Suppressor macrophage treated with lipopolysaccharide for 4 hours (primary cell): ENCODE data around the gene POLR1C.

Source experiments
- DNase-seq: peaks from one replicate; pipeline ENCODE4 v3.0.0-alpha.2; 2020

The POLR1C gene, protein sequence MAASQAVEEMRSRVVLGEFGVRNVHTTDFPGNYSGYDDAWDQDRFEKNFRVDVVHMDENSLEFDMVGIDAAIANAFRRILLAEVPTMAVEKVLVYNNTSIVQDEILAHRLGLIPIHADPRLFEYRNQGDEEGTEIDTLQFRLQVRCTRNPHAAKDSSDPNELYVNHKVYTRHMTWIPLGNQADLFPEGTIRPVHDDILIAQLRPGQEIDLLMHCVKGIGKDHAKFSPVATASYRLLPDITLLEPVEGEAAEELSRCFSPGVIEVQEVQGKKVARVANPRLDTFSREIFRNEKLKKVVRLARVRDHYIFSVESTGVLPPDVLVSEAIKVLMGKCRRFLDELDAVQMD

GRCh38 chr6:43516697-43517504 is at the start of gene POLR1C, which contains the start of gene YIPF3:
Gene POLR1C (plus strand): TSS chr6:43517089. CDS start chr6:43517110, 21 bp downstream.
Gene YIPF3 (minus strand): TSS chr6:43516926. CDS start chr6:43516807, 119 bp downstream.
- peak; percentile 100 for DNase-seq

DNA sequence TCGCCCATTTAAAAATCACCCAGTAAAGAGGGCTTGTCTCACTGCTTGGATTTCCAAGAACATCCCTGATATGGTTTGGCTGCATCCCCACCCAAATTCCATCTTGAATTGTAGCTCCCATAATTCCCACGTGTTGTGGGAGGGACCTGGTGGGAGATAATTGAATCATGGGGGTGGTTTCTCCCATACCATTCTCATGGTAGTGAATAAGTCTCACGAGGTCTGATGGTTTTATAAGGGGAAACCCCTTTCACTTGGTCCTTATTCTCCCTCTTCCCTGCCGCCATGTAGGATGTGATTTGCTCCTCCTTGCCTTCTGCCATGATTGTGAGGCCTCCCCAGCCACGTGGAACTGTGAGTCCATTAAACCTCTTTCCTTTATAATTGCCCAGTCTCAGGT is 49.6 kb upstream of the POLR1C start:
- DNase-seq, result peak; percentile 20

DNA sequence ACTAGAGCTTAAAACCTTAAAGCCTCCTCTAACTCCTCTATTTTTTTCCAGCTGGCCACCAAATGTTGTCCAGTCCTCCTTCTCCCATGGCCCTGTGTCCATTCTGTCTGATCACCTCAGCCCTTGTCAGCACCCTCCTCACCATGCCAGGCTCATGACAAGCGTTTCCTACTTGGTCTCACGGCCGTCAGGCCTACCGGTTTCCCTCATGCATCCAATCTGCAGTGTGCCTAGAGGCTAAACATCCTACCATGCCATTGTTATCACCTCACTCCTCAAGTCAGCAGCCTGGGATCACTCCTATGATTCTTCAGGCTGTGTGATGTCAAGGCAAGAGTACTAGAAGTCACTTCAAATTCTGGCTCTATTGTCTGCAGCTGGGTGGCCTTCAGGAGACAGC is 49.1 kb upstream of the POLR1C start:
- DNase-seq, result no peak

GRCh38 chr6:43468240-43468639 is 48.6 kb upstream of the POLR1C start:
- DNase-seq, result no peak

DNA sequence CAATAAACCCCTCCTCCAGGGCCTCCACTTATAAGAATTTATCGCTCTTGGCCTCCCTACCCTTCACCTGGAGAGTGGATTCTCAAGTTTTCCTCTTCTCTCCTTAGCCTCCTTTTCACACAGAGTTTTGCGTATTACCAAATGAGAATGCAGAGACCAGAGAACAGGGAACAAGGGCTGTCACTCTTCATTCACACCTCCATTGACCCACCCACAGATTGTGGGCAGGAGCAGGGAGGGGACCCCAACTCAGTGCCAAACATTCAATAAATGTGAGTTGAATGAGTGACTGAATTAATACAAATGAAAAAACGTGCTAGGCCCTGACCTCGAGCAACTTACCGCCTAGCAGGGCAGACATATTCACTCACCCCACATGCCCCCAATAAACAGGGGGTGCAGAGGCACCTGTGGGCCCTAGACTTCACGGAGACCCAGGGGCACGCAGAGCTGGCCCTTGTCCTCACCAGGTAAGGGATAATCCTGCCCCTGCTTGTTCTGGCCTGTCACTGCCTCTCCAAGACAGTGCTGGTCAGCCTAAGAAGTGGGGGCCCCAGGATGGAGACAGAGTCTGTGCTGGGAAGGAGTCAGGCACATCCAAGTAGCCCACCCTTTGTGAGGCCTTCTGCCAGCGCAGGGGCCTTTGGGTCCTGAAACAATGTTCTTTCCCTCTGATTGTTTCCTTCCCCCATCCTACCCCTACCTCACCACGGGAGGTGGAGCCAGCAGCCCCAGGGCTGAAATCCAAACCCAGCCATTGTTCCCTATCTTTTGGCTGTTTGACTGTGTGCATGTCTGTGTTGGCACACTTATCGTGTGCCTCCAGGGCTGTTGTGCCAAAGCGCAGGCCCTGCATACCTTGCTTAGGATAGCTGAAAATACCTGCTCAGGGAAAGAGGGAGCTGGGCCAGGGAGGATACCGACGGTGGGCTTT is 47.9 kb upstream of the POLR1C start:
- no peak for DNase-seq

DNA sequence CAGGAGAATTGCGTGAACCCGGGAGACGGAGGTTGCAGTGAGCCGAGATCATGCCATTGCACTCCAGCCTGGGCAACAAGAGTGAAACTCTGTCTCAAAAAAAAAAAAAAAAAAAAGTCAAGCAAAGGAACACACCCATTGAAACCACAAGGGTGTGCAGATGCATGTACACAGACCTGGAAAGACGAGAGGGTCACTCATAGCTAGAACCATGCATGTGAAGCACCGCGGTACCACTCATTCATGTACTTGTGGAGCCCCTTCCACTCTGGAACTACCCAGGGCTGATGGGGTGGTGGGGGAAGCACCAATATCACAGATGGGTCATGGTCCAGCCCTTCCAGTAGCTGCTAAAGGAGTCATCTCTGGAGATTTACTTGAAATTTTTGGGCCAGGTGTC is 46.9 kb upstream of the POLR1C start:
- DNase-seq, result no peak

DNA sequence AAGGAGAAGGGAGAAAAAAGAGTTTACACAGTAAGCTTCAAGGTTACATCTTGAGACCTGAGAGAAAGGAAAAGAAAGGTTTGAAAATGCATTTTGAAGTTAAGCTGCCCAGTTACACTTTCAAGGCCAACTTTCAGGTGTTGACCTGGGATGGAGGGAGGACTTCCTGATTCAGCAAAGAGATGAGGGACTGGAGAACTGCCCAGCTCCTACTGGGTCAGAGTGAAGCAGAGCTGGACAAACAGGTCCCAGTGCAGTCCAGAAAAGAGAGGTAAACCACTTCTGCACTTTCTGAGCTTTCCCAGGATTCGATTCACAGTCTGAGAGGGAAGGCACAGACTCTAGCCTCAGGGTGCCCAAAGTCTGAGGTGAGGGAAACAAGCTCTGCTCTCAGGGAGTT is 45.5 kb upstream of the POLR1C start:
- no peak for DNase-seq

DNA sequence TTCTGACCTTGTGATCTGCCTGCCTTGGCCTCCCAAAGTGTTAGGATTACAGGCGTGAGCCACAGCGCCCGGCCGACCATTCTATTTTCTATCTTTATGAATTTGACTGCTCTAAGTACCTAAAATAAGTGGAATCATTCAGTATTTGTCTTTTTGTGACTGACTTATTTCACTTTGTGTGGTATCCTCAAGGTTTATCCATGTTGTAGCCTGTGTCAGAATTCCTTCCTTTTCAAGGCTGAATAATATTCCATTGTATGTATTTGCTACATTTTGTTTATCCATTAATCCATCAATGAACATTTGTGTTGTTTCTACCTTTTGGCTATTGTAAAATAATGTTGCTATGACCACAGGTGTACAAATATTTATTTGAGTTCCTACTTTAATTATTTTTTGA is 44.4 kb upstream of the POLR1C start:
- no peak for DNase-seq

- no peak for DNase-seq
These were observed 41.4 kb upstream of the POLR1C start for GRCh38 chr6:43475516-43475915.

GRCh38 chr6:43476746-43477145 is 40.1 kb upstream of the POLR1C start:
- no peak for DNase-seq

GRCh38 chr6:43477235-43478007 is 39.5 kb upstream of the POLR1C start, which contains the start of gene TJAP1:
Gene TJAP1 (plus strand): TSS chr6:43477570. CDS start chr6:43499002, 21,432 bp downstream.
- peak; percentile 91 for DNase-seq

DNA sequence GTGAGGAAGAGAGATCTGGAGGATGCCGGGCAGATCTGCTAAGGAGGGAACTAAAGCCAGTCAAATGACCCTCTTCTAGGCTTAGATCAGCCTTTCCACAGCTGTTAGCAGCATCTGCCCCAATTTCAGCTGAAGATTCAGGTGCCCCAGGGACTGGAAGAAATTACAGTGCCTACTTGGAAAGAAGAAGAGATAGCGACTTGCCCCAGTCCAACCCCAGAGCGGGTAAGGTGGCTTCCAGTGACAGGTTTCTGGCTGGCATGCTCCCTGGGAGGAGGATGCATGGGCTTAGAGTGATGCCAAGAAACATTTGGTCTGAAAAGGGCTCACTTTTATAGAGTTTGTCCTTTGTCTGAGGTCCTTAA is 38.9 kb upstream of the POLR1C start:
- no peak for DNase-seq

DNA sequence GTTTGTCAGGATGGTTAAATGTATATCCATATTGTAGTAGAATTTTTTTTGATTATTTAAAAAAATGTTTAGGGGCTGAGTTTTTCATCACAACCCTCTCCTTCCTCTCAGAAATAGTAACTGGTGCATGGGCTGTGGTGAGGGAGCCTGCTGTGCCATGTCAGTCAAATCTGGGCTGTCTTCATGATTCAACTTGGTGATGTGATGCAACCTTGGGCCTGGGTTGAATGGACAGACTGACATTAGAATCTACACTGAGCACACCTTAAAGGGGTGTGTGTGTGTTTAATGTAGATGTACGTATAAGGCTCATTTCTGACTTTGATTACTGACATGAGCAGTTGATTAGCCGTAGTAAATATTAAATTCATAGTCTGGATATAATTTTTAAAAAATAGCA is 35.8 kb upstream of the POLR1C start:
- DNase-seq, result peak; percentile 27

GRCh38 chr6:43481591-43482236 is 35.2 kb upstream of the POLR1C start:
- no peak for DNase-seq

DNA sequence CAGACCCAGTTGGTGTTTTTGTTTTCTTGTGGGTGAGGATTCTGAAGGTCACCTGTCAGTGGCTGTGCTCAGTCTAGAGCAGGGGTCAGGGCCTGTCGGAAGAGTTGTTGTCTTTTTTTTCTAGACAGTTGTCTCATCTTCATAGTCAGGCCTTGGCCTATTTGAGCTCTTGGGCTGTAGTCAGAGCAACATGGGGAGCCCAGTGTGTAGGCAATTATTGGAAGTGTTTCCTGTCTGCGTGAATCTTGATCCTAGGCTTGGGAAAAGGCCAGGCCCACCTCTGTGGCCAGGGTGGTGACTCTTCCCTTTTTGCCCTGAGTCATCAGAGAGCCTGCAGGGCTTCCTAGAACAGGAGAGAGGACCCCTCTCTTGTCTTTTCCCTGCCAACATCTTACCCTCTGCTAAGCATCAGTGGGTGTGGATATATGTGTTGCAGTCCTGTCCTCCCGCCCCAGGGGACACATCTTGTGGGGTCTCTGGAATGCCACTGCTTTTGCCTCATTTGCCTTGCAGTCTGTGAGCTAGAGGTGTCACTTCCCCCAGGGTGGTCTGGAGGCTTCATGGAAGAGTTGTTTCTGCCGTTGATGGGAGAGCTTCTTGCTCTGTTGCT is 28.1 kb upstream of the POLR1C start:
- DNase-seq, result no peak

GRCh38 chr6:43489277-43490072 is 27.4 kb upstream of the POLR1C start:
- DNase-seq, result no peak

DNA sequence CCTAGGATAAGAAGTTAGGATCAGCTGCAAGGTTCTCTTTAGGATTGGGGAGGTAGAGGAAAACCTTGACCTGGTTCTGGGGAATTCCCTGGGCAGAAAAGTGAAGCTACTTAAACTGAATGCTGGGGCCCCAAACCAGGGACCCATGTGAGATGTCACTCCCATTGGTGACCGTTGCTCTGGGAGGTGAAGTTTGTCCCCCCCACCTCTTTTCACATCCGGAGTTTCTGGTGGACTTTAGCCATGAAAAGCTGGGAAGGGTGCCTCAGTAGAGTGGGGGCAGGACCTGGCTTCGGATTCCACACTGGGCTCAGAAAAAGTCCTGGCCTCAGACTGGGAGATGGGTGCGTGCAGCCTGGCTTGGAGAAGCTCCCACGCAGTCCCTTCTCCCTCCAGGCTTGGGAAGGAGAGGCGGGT is 26.4 kb upstream of the POLR1C start:
- DNase-seq, result no peak

DNA sequence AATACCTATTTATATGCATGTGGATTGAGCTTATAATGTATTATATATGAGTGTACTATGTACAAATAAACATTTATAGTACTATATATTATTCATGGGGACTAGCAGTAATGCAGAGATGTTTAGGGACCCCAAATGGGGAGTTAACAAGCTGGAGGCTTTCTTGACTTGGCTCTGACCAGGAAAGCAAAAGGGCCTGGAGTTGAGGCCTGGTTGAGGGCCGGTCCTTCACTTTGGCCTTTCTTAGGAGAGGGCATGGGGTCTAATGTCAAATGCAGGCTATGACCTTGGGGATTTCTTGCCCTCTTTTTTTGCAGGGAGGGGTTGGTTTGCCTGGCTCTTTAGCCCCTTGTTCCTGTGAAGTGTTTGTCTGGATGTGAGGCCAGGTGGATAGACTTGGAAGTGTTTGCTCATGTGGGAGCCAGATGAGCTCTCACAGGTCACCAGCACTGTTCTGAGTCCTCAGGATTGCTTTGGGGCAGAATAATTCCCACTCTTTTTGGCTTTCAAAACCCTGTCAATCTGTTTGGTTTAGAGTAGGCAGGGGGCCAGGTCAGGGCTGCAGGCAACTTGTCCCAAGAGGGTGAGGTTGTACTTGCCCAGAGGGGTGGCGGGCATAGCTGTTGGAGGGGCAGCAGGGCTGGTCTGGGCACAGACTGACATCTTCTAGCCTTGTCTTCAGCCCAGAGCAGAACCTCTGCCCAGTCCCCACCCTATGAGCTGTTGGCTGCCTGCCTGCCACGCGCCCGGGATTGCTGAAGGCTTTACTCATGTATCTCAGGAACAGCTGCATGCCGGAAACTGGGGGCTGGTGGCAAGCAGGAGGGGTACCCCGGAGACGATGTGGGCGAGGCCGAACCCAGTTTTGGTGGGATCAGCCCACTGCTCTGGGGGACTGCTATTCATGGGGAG is 24.9 kb upstream of the POLR1C start:
- no peak for DNase-seq

- DNase-seq, result no peak
These were observed 24.2 kb upstream of the POLR1C start for GRCh38 chr6:43492673-43493072.
